HG03135 (cell line): ENCODE results near the gene JAK1.

Experiments
- ATAC-seq: cut with Tn5 transposase; IDR thresholded peaks from one replicate; pipeline ENCODE4 v1.9.1; 2021; ENCODE audit warnings: mild to moderate bottlenecking, moderate library complexity; ENCODE audit not compliant: unreplicated experiment

JAK1 gene

DNA sequence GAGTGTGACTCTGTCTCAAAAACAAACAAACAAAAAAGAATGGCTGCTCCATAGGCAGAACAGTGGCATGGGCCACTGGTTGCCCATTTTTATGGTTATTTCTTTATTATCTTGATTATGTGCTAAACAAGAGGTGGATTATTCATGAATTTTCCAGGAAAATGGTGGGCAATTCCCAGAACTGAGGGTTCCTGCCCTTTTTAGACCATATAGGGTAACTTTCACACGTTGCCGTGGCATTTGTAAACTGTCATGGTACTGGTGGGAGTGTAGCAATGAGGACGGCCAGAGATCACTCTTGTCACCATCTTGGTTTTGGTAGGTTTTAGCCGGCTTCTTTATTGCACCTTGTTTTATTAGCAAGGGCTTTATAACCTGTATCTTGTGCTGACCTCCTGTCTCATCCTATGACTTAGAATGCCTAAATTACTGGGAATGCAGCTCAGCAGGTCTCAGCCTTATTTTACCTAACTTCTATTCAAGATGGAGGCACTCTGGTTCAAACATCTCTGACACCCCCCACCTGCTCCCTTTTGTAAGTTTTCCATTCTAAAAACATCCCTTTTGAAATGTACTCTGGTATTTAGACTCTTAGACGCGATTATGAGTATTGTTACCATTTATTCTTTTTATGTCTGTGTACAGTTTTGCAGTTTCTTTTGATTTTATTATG is 164.4 kb downstream of the JAK1 start:
- no peak for ATAC-seq

DNA sequence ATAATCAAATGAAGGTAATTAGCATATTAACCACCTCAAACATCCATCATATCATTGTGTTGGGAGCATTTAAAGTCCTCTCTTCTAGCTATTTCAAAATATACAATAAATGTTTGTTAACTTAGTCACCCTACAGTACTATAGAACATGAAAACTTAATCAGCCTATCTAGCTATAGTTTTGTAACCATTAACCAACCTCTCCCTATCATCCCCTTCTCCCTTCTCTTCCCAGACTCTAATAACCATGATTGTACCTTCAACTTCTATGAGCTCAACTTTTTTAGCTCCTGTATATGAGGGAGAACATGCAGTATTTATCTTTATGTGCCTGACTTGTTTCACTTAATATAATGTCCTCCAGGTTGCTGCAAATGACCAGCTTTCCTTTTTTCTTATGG is 167.5 kb downstream of the JAK1 start:
- no peak for ATAC-seq

DNA sequence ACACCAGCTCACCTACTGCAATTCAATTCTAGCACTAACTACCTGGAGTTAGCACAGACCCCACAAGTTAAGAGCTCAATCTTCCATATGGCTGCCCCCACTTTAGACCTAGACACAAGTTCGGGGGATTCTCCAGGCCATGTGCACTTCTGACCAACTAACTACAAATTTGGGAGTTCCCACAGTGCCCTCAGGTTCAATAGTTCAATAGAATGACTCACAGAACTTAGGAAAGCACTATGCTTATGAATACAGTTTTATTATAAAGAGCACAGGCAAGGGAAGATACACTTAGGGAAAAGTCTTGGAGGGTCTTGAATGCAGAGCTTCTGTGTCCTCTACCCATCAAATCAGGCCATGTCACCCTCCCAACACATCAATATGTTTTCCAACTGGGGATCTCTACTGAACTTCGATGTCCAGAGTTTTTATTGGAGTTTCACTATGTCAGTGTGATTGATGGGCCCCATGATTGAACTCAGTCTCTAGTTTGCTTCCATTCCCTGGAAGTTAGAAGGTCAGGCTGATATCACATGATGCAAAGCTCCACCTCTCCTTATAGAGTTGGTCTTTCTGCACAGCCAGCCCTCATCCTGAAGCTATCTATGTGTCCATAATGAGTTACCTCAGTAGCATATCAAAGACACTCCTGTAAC is 175.4 kb downstream of the JAK1 start:
- no peak for ATAC-seq
